ENCODE data around the gene SGMS1.
"Not testable (repeated sequence)": the region's sequence is repeated elsewhere in the genome, so short reads cannot be mapped to it uniquely, and the experiment has no call there.

Gene SGMS1

GRCh38 chr10:50576245-50576815 is 47.4 kb downstream of the SGMS1 start:
- DNase-seq (ENCODE audit: low read depth in 2 of 2): peak; percentile 25 to 57
- no peak for TF ChIP-seq CTCF (IDR thresholded peaks at IDR 0.05; ENCODE audit: low read depth, low read length)
- H3K4me3 ChIP-seq (replicated peaks in 1 of 2; ENCODE audit: low read depth in 2 of 2, low read length in 2 of 2): no peak overlapping the region

- no peak overlapping the region for H3K4me3 ChIP-seq (replicated peaks in 1 of 2; ENCODE audit: low read depth in 2 of 2, low read length in 2 of 2)
- no peak for TF ChIP-seq CTCF (IDR thresholded peaks at IDR 0.05; ENCODE audit: low read depth, low read length)
- DNase-seq (ENCODE audit: low read depth in 2 of 2): no peak
Measured at GRCh38 chr10:50575477-50576244, 48.1 kb downstream of the SGMS1 start.

GRCh38 chr10:50574931-50575330 is 48.8 kb downstream of the SGMS1 start:
- DNase-seq (ENCODE audit: low read depth in 2 of 2): no peak
- no peak for TF ChIP-seq CTCF (IDR thresholded peaks at IDR 0.05; ENCODE audit: low read depth, low read length)
- no peak overlapping the region for H3K4me3 ChIP-seq (replicated peaks in 1 of 2; ENCODE audit: low read depth in 2 of 2, low read length in 2 of 2)

- H3K4me3 ChIP-seq (replicated peaks in 1 of 2; ENCODE audit: low read depth in 2 of 2, low read length in 2 of 2): no peak overlapping the region
- no peak for DNase-seq (ENCODE audit: low read depth in 2 of 2)
- peak; percentile 24 for TF ChIP-seq CTCF (IDR thresholded peaks at IDR 0.05; ENCODE audit: low read depth, low read length)
Measured at GRCh38 chr10:50574305-50574704, 49.5 kb downstream of the SGMS1 start.

- no peak for DNase-seq (ENCODE audit: low read depth in 2 of 2)
- TF ChIP-seq CTCF (IDR thresholded peaks at IDR 0.05; ENCODE audit: low read depth, low read length): no peak
- no peak overlapping the region for H3K4me3 ChIP-seq (replicated peaks in 1 of 2; ENCODE audit: low read depth in 2 of 2, low read length in 2 of 2)
Measured at GRCh38 chr10:50572017-50572491, 51.7 kb downstream of the SGMS1 start.

- not testable (repeated sequence) for H3K4me3 ChIP-seq (replicated peaks in 1 of 2; ENCODE audit: low read depth in 2 of 2, low read length in 2 of 2); DNase-seq (ENCODE audit: low read depth in 2 of 2)
Measured at GRCh38 chr10:50568750-50569149, 55.0 kb downstream of the SGMS1 start.

- DNase-seq (ENCODE audit: low read depth in 2 of 2): no peak
- no peak for TF ChIP-seq CTCF (IDR thresholded peaks at IDR 0.05; ENCODE audit: low read depth, low read length)
- no peak overlapping the region for H3K4me3 ChIP-seq (replicated peaks in 1 of 2; ENCODE audit: low read depth in 2 of 2, low read length in 2 of 2)
Measured at GRCh38 chr10:50567384-50567783, 56.4 kb downstream of the SGMS1 start.
